ENCODE results near the gene REEP1.
"Not testable (repeated sequence)": the region's sequence is repeated elsewhere in the genome, so short reads cannot be mapped to it uniquely, and the experiment has no call there.

The REEP1 gene

DNA sequence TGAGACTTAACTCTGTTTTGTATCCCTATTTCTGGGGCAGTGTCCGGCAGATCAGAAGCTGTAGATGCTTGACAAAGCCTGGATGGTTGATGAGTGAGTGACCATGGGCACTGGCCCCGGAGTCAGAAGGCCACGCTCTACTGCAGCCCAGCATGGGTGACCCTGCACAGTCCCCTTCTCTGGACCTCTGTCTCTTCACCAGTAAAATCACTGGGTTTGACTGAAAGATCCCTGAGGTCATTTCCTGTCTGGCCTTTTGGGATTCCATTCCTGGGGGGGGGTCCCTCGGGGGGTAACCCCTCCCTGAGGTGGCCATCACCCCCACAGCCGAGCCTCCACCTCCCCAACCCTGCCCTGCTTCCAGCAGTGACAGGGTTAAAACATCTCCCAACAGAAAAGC lies 106.5 kb downstream of the REEP1 start:
- TF ChIP-seq, protein P1, sequence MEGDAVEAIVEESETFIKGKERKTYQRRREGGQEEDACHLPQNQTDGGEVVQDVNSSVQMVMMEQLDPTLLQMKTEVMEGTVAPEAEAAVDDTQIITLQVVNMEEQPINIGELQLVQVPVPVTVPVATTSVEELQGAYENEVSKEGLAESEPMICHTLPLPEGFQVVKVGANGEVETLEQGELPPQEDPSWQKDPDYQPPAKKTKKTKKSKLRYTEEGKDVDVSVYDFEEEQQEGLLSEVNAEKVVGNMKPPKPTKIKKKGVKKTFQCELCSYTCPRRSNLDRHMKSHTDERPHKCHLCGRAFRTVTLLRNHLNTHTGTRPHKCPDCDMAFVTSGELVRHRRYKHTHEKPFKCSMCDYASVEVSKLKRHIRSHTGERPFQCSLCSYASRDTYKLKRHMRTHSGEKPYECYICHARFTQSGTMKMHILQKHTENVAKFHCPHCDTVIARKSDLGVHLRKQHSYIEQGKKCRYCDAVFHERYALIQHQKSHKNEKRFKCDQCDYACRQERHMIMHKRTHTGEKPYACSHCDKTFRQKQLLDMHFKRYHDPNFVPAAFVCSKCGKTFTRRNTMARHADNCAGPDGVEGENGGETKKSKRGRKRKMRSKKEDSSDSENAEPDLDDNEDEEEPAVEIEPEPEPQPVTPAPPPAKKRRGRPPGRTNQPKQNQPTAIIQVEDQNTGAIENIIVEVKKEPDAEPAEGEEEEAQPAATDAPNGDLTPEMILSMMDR (IDR thresholded peaks at IDR 0.05; ENCODE audit: low read depth, low read length, missing control alignments), result no peak
- H3K4me3 ChIP-seq (ENCODE audit: low read depth, low read length), result no peak overlapping the region
- DNase-seq (ENCODE audit: low read depth), result no peak
- in situ Hi-C loops (cut with HindIII; ENCODE audit: low sequenced_read_pairs), result no loop called here

- in situ Hi-C loops (cut with HindIII; ENCODE audit: low sequenced_read_pairs), result no loop called here
- no peak overlapping the region for H3K4me3 ChIP-seq (ENCODE audit: low read depth, low read length)
- TF ChIP-seq, protein P1 (IDR thresholded peaks at IDR 0.05; ENCODE audit: low read depth, low read length, missing control alignments), result no peak
- DNase-seq (ENCODE audit: low read depth), result no peak
Measured at GRCh38 chr2:86229221-86229620, 108.2 kb downstream of the REEP1 start.

DNA sequence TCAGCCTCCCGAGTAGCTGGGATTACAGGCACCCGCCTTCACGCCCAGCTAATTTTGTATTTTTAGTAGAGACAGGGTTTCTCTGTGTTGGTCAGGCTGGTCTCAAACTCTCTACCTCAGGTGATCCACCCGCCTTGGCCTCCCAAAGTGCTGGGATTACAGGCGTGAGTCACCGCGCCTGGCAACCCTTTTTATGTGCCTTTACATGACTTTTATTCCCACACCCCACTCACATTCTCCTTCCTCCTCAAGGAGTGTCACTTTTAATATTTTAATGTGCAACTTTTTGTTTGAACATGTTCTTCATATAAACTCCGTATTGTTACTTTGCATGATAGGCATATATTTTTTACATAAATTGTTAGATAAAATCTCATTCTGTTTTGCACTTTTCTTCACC lies 108.9 kb downstream of the REEP1 start:
- DNase-seq (ENCODE audit: low read depth); H3K4me3 ChIP-seq (ENCODE audit: low read depth, low read length); in situ Hi-C loops (cut with HindIII; ENCODE audit: low sequenced_read_pairs): not testable (repeated sequence)

GRCh38 chr2:86227685-86228084 lies 109.7 kb downstream of the REEP1 start:
- H3K4me3 ChIP-seq (ENCODE audit: low read depth, low read length), result no peak overlapping the region
- no peak for DNase-seq (ENCODE audit: low read depth)
- TF ChIP-seq, protein P1 (IDR thresholded peaks at IDR 0.05; ENCODE audit: low read depth, low read length, missing control alignments), result no peak
- in situ Hi-C loops (cut with HindIII; ENCODE audit: low sequenced_read_pairs), result no loop called here

- no peak overlapping the region for H3K4me3 ChIP-seq (ENCODE audit: low read depth, low read length)
- TF ChIP-seq, protein P1 (IDR thresholded peaks at IDR 0.05; ENCODE audit: low read depth, low read length, missing control alignments), result no peak
- DNase-seq (ENCODE audit: low read depth), result no peak
- in situ Hi-C loops (cut with HindIII; ENCODE audit: low sequenced_read_pairs), result no loop called here
Measured at GRCh38 chr2:86226636-86227520, 110.5 kb downstream of the REEP1 start.

GRCh38 chr2:86226070-86226469 lies 111.4 kb downstream of the REEP1 start:
- no peak for DNase-seq (ENCODE audit: low read depth)
- H3K4me3 ChIP-seq (ENCODE audit: low read depth, low read length), result no peak overlapping the region
- TF ChIP-seq, protein P1 (IDR thresholded peaks at IDR 0.05; ENCODE audit: low read depth, low read length, missing control alignments), result no peak
- in situ Hi-C loops (cut with HindIII; ENCODE audit: low sequenced_read_pairs), result no loop called here

GRCh38 chr2:86225581-86225980 lies 111.8 kb downstream of the REEP1 start:
- in situ Hi-C loops (cut with HindIII; ENCODE audit: low sequenced_read_pairs), result no loop called here
- TF ChIP-seq, protein P1 (IDR thresholded peaks at IDR 0.05; ENCODE audit: low read depth, low read length, missing control alignments), result no peak
- H3K4me3 ChIP-seq (ENCODE audit: low read depth, low read length), result no peak overlapping the region
- DNase-seq (ENCODE audit: low read depth), result no peak
